GM19099 (cell line): Measurements from ENCODE around the gene RET.

Experiments used
- POLR2A ChIP-seq: IDR thresholded peaks from 3 replicates; pipeline ENCODE4 v1.6.1; 2011; ENCODE audit warnings: low read depth; ENCODE audit not compliant: insufficient read length; ENCODE audit errors: extremely low read depth

RET gene

GRCh38 chr10:43123361-43124093 is 46.7 kb downstream of the RET start:
- TF ChIP-seq POLR2A, result no peak

- no peak for TF ChIP-seq POLR2A
Observed at GRCh38 chr10:43124094-43124521, 47.2 kb downstream of the RET start.

- no peak for TF ChIP-seq POLR2A
Observed at GRCh38 chr10:43124574-43125273, 47.9 kb downstream of the RET start.

- no peak for TF ChIP-seq POLR2A
Observed at GRCh38 chr10:43125274-43125845, 48.5 kb downstream of the RET start.

- TF ChIP-seq POLR2A, result no peak
Observed at GRCh38 chr10:43125881-43126731, 49.2 kb downstream of the RET start.

GRCh38 chr10:43126759-43127424 is 50.0 kb downstream of the RET start:
- no peak for TF ChIP-seq POLR2A

- TF ChIP-seq POLR2A, result no peak
Observed at GRCh38 chr10:43127442-43127841, 50.6 kb downstream of the RET start.

- no peak for TF ChIP-seq POLR2A
Observed at GRCh38 chr10:43128331-43128730, 51.5 kb downstream of the RET start.

- TF ChIP-seq POLR2A, result no peak
Observed at GRCh38 chr10:43128958-43129706, 52.3 kb downstream of the RET start.

- no peak for TF ChIP-seq POLR2A
Observed at GRCh38 chr10:43130770-43131171, 53.9 kb downstream of the RET start.

- no peak for TF ChIP-seq POLR2A
Observed at GRCh38 chr10:43131256-43131655, 54.4 kb downstream of the RET start.

GRCh38 chr10:43131906-43132305 is 55.0 kb downstream of the RET start:
- no peak for TF ChIP-seq POLR2A

GRCh38 chr10:43132867-43133787 is 56.3 kb downstream of the RET start:
- no peak for TF ChIP-seq POLR2A
